Upper lobe of left lung (tissue), 6 donors: ENCODE data around the gene CPNE5. TPM values are rescaled to one million over a fixed set of nuclear protein-coding genes. Genes with fewer than 3 reads are reported as not detected.

Experiments
- ATAC-seq, 2 donors: fragments of 200-7000 bp; cut with Tn5 transposase; one replicate each; pipeline ENCODE4 v1.9.1; 2022; ENCODE audit warnings: mild to moderate bottlenecking in 2 of 2, moderate library complexity in 2 of 2; ENCODE audit not compliant: low FRiP score in 2 of 2
- DNase-seq, 2 donors: peaks; one replicate each; pipeline ENCODE4 v3.0.0-alpha.2; 2019 to 2020
- H3K27ac ChIP-seq, 4 donors: fragments of 200-600 bp; sonication (generic); one replicate each; pipeline ENCODE4 v1.5.1; 2016 to 2019
- H3K27me3 ChIP-seq, 4 donors: fragments of 200-600 bp; sonication (generic); one replicate each; pipeline ENCODE4 v1.5.1; 2017 to 2019
- H3K36me3 ChIP-seq, 4 donors: fragments of 200-600 bp; sonication (generic); one replicate each; pipeline ENCODE4 v1.5.1; 2016 to 2019
- H3K4me1 ChIP-seq, 4 donors: fragments of 200-600 bp; sonication (generic); one replicate each; pipeline ENCODE4 v1.5.1; 2018 to 2019
- H3K4me3 ChIP-seq, 4 donors: fragments of 200-600 bp; sonication (generic); one replicate each; pipeline ENCODE4 v1.5.1; 2017 to 2019; ENCODE audit warnings: mild to moderate bottlenecking in 2 of 4, moderate library complexity in 1 of 4
- H3K9me3 ChIP-seq, 4 donors: fragments of 200-600 bp; sonication (generic); one replicate each; pipeline ENCODE4 v1.5.1; 2018 to 2019
- EP300 ChIP-seq, 4 donors: sonication (generic); formaldehyde crosslinking; IDR thresholded peaks; one replicate each; pipeline ENCODE4 v1.5.1; 2017; ENCODE audit warnings: antibody characterized with exemption in 4 of 4, control low read depth in 2 of 4
- POLR2A ChIP-seq, 4 donors: fragments of 450-650 bp; IDR thresholded peaks; one replicate each; pipeline ENCODE4 v1.5.1; 2016 to 2017; ENCODE audit warnings: antibody characterized with exemption in 4 of 4, mild to moderate bottlenecking in 2 of 4
- POLR2AphosphoS5 ChIP-seq, 2 donors: sonication (generic); formaldehyde crosslinking; IDR thresholded peaks; one replicate each; pipeline ENCODE4 v1.5.1; 2017; ENCODE audit warnings: antibody characterized with exemption in 2 of 2
- WGBS, 2 donors: methylation state at CpG; one replicate each; pipeline ENCODE4 v1.1.5; 2017 to 2018; 5-methylcytosine and 5-hydroxymethylcytosine counted together
- total RNA-seq, 6 donors: library from RNA; depleted of rRNA in 4 of 6; stranded (reverse); fragments of >200 nt in 4 of 6; gene quantifications; one replicate each; pipeline versions ENCODE4 v1.1.0 to v1.2.1, GENCODE V29; 2016 to 2021
- TF ChIP-seq, protein P1 (sequence below), 6 experiments: fragments of 450-650 bp in 4 of 6; fragments of 200-600 bp in 2 of 6; sonication (generic) in 2 of 6; IDR thresholded peaks; one replicate each; pipeline ENCODE4 v1.5.1; 2016 to 2019; ENCODE audit warnings: antibody characterized with exemption in 6 of 6
- donor health status: DM: no; HTN: no; CAD: no; lungs with moderate emphysema.
- donor health status: DM: no; HTN: yes; CAD: no; lungs with severe emphysema.

The CPNE5 gene
- total RNA-seq, 6 donors from 2014 or later: 0.89 to 5.4 (median 2.5) TPM

GRCh38 chr6:36740818-36741179 lies 98.4 kb downstream of the CPNE5 start:
- Histone ChIP-seq H3K9me3 (no peaks in the 10 kb centered on the region), H3K27me3 (no peaks in the 10 kb centered on the region), H3K27ac (no peak overlapping the region), H3K4me3 (no peak overlapping the region), H3K36me3 (no peaks in the 10 kb centered on the region), H3K4me1 (peaks cover 3 to 9% (median 4%) of the 10 kb centered on the region in 4 donors)
- DNase-seq (no peak), ATAC-seq (no peak)
- 84 to 92% methylated on average over 10 to 11 of the region's 11 CpGs for WGBS, 2 donors
- TF ChIP-seq EP300 (IDR thresholded peaks at IDR 0.05) (no peak), POLR2A (IDR thresholded peaks at IDR 0.05) (no peak), POLR2AphosphoS5 (IDR thresholded peaks at IDR 0.05) (no peak)
- TF ChIP-seq, protein P1, sequence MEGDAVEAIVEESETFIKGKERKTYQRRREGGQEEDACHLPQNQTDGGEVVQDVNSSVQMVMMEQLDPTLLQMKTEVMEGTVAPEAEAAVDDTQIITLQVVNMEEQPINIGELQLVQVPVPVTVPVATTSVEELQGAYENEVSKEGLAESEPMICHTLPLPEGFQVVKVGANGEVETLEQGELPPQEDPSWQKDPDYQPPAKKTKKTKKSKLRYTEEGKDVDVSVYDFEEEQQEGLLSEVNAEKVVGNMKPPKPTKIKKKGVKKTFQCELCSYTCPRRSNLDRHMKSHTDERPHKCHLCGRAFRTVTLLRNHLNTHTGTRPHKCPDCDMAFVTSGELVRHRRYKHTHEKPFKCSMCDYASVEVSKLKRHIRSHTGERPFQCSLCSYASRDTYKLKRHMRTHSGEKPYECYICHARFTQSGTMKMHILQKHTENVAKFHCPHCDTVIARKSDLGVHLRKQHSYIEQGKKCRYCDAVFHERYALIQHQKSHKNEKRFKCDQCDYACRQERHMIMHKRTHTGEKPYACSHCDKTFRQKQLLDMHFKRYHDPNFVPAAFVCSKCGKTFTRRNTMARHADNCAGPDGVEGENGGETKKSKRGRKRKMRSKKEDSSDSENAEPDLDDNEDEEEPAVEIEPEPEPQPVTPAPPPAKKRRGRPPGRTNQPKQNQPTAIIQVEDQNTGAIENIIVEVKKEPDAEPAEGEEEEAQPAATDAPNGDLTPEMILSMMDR (IDR thresholded peaks at IDR 0.05): no peak

GRCh38 chr6:36739947-36740817 lies 99.1 kb downstream of the CPNE5 start:
- DNase-seq: no peak
- no peaks in the 10 kb centered on the region for H3K27me3 ChIP-seq
- TF ChIP-seq, protein P1 (IDR thresholded peaks at IDR 0.05): no peak
- TF ChIP-seq EP300 (IDR thresholded peaks at IDR 0.05) (no peak), POLR2A (IDR thresholded peaks at IDR 0.05) (no peak), POLR2AphosphoS5 (IDR thresholded peaks at IDR 0.05) (no peak)
- H3K4me3 ChIP-seq: no peak overlapping the region
- H3K9me3 ChIP-seq: no peaks in the 10 kb centered on the region
- H3K4me1 ChIP-seq: peaks cover 9 to 15% (median 10%) of the 10 kb centered on the region in 4 donors
- H3K36me3 ChIP-seq: no peaks in the 10 kb centered on the region
- no peak overlapping the region for H3K27ac ChIP-seq
- no peak for ATAC-seq
- WGBS, 2 donors: 70 to 72% methylated on average over 13 of the region's 13 CpGs

GRCh38 chr6:36738108-36738507 lies 101.1 kb downstream of the CPNE5 start:
- H3K27me3 ChIP-seq: no peaks in the 10 kb centered on the region
- 88 to 92% methylated on average over 1 of the region's 1 CpG for WGBS, 2 donors
- H3K27ac ChIP-seq: no peak overlapping the region
- no peaks in the 10 kb centered on the region for H3K36me3 ChIP-seq
- no peaks in the 10 kb centered on the region for H3K9me3 ChIP-seq
- TF ChIP-seq, protein P1 (IDR thresholded peaks at IDR 0.05): no peak
- TF ChIP-seq POLR2AphosphoS5 (IDR thresholded peaks at IDR 0.05): no peak
- no peak for TF ChIP-seq POLR2A (IDR thresholded peaks at IDR 0.05)
- TF ChIP-seq EP300 (IDR thresholded peaks at IDR 0.05): no peak
- no peak for ATAC-seq
- H3K4me3 ChIP-seq: no peak overlapping the region
- peaks cover 16 to 24% (median 20%) of the 10 kb centered on the region in 4 donors for H3K4me1 ChIP-seq
- DNase-seq: no peak

DNA sequence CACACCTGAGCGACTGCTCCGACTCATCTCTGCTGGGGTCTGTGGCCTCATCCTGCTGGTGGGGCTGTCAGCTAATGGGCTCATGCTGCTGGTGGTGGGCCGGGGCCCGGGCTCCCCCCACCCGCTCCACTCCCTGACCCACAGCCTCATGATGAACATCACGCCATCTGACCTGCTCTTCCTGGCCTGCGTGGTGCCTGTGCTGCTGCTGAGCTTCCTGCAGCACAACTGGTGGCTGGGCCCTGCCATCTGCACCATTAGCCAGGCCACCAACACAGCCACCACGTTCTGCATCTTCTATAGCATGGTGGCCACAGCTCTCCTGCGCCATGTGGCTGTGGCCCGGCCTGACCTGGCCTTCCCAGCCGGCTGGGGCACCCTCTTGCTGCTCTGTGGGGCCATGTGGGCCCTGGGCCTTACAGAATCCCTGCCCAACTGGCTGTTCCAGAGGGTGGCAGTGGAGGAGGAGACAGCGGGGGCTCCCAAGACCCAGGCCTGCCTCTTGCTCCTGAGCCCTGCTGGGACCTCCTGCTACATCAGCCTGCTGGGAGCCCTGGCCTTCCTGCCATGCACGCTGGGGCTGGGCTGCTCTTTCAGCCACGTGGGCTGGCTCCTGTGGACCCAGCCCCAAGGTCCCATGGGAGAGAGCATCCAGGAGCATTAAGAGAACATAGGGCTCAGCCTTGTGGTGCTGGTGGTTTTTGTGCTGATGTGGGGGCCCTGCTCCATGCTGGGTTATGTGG lies 102.0 kb downstream of the CPNE5 start:
- peaks cover 16 to 24% (median 20%) of the 10 kb centered on the region in 4 donors for H3K4me1 ChIP-seq
- 93 to 96% methylated on average over 2 to 14 of the region's 14 CpGs for WGBS, 2 donors
- no peak for ATAC-seq
- TF ChIP-seq EP300 (IDR thresholded peaks at IDR 0.05): no peak
- no peak for TF ChIP-seq POLR2A (IDR thresholded peaks at IDR 0.05)
- no peak for TF ChIP-seq POLR2AphosphoS5 (IDR thresholded peaks at IDR 0.05)
- TF ChIP-seq, protein P1 (IDR thresholded peaks at IDR 0.05): no peak
- H3K27me3 ChIP-seq: no peaks in the 10 kb centered on the region
- no peak overlapping the region for H3K4me3 ChIP-seq
- no peak overlapping the region for H3K27ac ChIP-seq
- H3K36me3 ChIP-seq: no peaks in the 10 kb centered on the region
- DNase-seq: peak in 1 of 2 donors; percentile 78
- no peaks in the 10 kb centered on the region for H3K9me3 ChIP-seq
